Inflammatory macrophage treated with lipopolysaccharide for 4 hours (primary cell): ENCODE data around the gene SMCO1.
"Not testable (repeated sequence)": the region's sequence is repeated elsewhere in the genome, so short reads cannot be mapped to it uniquely, and the experiment has no call there.

Experiments
- DNase-seq: peaks from one replicate; pipeline ENCODE4 v3.0.0-alpha.2; 2020

SMCO1 gene, protein sequence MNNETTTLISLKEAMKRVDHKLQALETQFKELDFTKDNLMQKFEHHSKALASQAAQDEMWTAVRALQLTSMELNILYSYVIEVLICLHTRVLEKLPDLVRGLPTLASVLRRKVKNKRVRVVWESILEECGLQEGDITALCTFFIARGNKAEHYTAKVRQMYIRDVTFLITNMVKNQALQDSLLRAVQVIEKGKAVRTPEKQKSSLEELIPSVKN

DNA sequence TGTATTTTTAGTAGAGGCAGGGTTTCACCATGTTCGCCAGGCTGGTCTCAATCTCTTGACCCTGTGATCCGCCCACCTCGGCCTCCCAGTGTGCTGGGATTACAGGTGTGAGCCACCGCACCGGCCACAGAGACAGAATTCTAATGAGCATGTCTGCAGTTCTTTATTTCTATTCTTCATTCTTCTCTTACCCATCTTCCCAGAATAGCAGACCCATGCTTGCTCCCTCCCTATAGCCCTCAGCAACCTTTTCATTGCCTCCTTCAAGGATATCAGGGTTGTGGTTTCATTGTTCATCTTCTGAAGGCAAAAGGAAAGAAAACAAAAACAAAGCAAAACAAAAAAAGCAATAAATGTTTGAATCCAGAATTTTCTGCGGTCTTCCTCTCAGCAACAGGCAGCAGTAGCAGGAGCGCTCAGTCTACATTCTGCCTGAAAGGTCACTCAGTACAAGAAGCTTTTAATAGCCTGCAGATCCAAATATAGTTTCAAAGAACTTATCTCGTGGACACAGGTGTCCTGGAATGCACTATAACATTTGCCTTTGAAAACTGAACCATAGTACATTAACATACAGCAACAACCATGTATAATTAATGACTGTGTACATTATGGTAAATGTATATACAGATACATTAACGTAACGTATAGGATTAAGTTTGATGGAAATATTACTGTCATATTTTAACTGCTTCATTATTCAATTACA lies at the start of gene SMCO1:
Gene SMCO1, minus strand, starts transcription at position 434 of the 709 bp plus-strand sequence. Its CDS starts 137 bp downstream, at position 297.
- no peak for DNase-seq

- DNase-seq = no peak
Observed at GRCh38 chr3:196563721-196564225, 48.6 kb upstream of the SMCO1 start.

DNA sequence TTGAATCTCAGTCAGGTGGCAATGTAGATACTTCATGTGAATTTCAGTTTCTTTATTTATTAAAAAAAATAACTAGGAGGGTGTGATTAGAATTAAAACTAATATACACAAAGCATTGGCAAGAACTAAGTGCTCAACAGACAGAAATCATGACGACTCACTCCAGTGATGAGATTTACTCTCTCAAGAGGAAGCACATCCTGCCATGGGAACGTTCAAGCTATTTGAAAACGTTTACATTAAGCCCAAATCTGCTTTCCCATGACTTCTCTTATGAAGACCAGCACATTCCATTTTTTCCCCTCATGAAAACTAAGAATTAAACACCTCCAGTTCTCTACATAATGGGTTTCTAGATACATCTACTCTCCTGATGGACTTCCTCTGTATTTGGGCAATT lies 44.7 kb upstream of the SMCO1 start:
- DNase-seq = no peak

DNA sequence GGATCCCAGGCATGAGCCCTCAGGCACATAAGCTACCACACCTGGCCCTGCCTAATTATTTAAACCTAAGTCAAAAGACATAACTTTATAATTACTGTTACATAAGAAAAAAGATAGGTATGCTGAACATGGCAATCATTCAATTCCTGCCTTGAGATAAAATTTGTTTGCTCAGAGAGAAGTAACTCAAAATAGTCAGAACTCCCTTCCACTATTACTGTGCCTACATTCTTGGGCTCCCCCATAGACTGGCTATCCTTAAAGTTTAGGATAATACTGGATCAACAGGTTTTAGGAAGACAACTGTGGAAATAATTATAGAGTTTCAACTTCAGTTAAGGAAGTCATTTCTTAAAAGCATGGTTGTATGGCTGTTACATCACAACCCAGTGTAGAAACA lies 43.3 kb upstream of the SMCO1 start:
- no peak for DNase-seq

- no peak for DNase-seq
Observed at GRCh38 chr3:196557236-196557635, 42.1 kb upstream of the SMCO1 start.

- DNase-seq = no peak
Observed at GRCh38 chr3:196555295-196555694, 40.1 kb upstream of the SMCO1 start.

GRCh38 chr3:196554205-196554604 lies 39.1 kb upstream of the SMCO1 start:
- peak; percentile 64 for DNase-seq

DNA sequence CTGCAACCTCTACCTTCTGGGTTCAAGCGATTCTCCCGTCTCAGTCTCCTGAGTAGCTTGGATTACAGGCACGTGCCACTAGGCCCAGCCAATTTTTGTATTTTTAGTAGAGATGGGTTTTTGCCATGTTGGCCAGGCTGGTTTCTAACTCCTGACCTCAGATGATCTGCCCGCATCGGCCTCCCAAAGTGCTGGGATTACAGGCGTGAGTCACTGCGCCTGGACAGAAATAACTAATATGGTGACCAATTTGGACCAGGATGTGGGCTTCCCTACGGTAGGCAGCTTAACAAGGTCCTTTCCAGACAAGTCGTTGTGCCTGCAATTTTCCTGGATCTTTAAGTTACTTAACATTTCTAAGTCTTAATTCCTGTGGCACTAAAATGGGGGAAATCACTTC lies 38.4 kb upstream of the SMCO1 start:
- no peak for DNase-seq

- DNase-seq = no peak
Observed at GRCh38 chr3:196552253-196552652, 37.1 kb upstream of the SMCO1 start.

DNA sequence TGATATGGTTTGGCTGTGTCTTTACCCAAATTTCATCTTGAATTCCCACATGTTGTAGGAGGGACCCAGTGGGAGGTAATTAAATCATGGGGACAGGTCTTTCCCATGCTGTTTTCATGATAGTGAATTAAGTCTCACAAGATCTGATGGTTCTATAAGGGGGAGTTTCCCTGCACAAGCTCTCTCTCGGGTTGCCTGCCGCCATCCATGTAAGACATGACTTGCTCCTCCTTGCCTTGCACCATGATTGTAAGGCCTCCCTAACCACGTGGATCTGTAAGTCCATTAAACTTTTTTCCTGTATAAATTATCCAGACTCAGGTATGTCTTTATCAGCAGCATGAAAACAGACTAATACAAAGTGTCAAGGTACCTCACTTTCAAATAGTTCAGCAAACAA lies 35.0 kb upstream of the SMCO1 start:
- not testable (repeated sequence) for DNase-seq

- DNase-seq = not testable (repeated sequence)
Observed at GRCh38 chr3:196549312-196549711, 34.2 kb upstream of the SMCO1 start.

GRCh38 chr3:196547067-196547466 lies 31.9 kb upstream of the SMCO1 start:
- DNase-seq = no peak

GRCh38 chr3:196546537-196546936 lies 31.4 kb upstream of the SMCO1 start:
- no peak for DNase-seq

DNA sequence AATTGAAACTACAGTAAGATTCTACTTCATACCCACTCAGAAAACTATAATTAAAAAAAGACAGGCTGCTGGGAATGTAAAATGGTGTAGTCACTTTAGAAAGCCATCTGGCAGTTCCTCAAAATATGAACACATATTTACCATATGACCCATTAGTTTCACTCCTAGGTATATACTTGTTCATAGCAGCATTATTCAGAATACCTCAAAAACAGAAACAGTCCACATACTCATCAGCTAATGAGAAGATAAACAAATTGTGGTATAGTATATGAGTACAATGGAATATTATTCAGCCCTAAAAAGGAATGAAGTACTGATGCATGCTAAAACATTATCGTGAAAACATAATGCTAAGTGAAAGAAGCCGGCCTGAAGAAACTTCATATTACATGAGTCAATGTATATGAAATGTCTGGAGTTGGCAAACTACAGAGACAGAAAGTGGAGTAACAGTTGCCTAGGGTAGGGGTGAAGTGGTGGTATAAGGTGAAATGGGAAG lies 29.4 kb upstream of the SMCO1 start:
- peak; percentile 11 for DNase-seq

- DNase-seq = no peak
Observed at GRCh38 chr3:196541684-196542445, 26.7 kb upstream of the SMCO1 start.

GRCh38 chr3:196537319-196537984 lies 22.3 kb upstream of the SMCO1 start:
- peak; percentile 33 for DNase-seq

- DNase-seq = no peak
Observed at GRCh38 chr3:196533260-196533681, 18.1 kb upstream of the SMCO1 start.

GRCh38 chr3:196531418-196531817 lies 16.3 kb upstream of the SMCO1 start:
- peak; percentile 69 for DNase-seq

- DNase-seq = peak; percentile 80
Observed at GRCh38 chr3:196528639-196529233, 13.6 kb upstream of the SMCO1 start.

DNA sequence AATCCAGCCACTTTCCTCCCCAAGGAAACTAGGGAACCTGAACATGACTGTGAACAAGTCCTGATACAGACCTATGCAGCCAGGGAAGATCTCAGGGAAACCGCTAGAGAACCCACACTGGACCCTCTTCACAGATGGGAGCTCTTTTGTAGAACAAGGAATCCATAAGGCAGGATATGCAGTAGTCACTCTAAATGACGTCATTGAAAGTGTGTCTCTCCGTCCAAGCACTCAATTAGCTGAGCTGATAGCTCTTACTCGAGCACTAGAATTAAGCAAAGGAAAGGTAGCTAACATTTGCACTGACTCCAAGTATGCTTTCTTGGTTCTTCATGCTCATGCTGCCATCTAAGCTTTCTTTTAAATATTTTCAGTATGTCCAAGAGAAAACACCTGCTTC lies 10.0 kb upstream of the SMCO1 start:
- no peak for DNase-seq

GRCh38 chr3:196524527-196524926 lies 9.4 kb upstream of the SMCO1 start:
- peak; percentile 22 for DNase-seq

DNA sequence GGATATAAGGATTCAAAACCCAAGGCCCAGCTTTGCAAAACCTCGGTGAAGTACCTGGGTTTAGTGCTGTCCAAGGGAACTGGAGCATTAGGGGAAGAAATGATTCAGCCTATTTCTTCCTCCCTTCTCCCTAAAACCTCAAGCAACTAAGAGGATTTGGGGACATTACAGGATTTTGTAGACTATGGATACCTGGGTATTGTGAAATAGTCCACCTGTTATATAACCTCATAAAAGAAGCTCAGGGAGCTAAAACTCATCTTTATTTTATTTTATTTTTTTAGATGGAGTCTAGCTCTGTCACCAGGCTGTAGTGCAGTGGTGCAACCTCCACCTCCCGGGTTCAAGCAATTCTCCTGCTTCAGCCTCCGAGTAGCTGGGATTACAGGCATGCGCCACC lies 8.7 kb upstream of the SMCO1 start:
- DNase-seq = no peak
